Keratinocyte (primary cell): ENCODE results near the gene VPS35L. TPM values are rescaled to one million over a fixed set of nuclear protein-coding genes. Genes with fewer than 3 reads are reported as not detected.

Experiments
- DNase-seq: peaks from one replicate; pipeline ENCODE4 v3.0.0-alpha.2; 2011; ENCODE audit warnings: low read depth, missing footprints, low spot score
- FAIRE-seq: peaks from 2 replicates; lab custom pipeline; 2011; peaks lifted over from hg19 to GRCh38; lab: Jason Lieb, UNC
- H2AFZ ChIP-seq: 2 replicates; pipeline ENCODE4 v1.6.0; 2012; ENCODE audit warnings: low read length, control low read depth, inconsistent platforms; ENCODE audit not compliant: control insufficient read depth
- H3K27ac ChIP-seq: 2 replicates; pipeline ENCODE4 v1.5.1; 2011; ENCODE audit warnings: low read length; ENCODE audit not compliant: control insufficient read depth, insufficient read depth
- H3K27me3 ChIP-seq: 3 replicates; pipeline ENCODE4 v1.6.0; 2011; ENCODE audit warnings: low read length; ENCODE audit not compliant: control insufficient read depth, insufficient read depth; ENCODE audit errors: extremely low read depth
- H3K36me3 ChIP-seq, 2 experiments: 2 replicates in 1 of 2; 3 replicates in 1 of 2; pipeline ENCODE4 v1.5.1; 2011; ENCODE audit warnings: low read length in 2 of 2, mild to moderate bottlenecking in 1 of 2; ENCODE audit not compliant: control insufficient read depth in 2 of 2, insufficient read depth in 2 of 2; ENCODE audit errors: extremely low read depth in 1 of 2
- H3K4me1 ChIP-seq: 3 replicates; pipeline ENCODE4 v1.5.1; 2011; ENCODE audit warnings: low read length; ENCODE audit not compliant: control insufficient read depth, insufficient read depth; ENCODE audit errors: extremely low read depth
- H3K4me2 ChIP-seq: 3 replicates; pipeline ENCODE4 v1.6.0; 2011; ENCODE audit warnings: low read depth, low read length; ENCODE audit not compliant: control insufficient read depth, insufficient read depth; ENCODE audit errors: extremely low read depth
- H3K4me3 ChIP-seq, 3 experiments: fragments of 200-600 bp in 1 of 3; sonication (generic) in 1 of 3; 2 replicates in 2 of 3; 3 replicates in 1 of 3; pipeline ENCODE4 v1.5.1; 2011 to 2016; ENCODE audit warnings: low read length in 3 of 3, mild to moderate bottlenecking in 3 of 3, control low read depth in 2 of 3, inconsistent platforms in 1 of 3, low read depth in 1 of 3, mixed read lengths in 1 of 3, mixed run types in 1 of 3, moderate library complexity in 1 of 3; ENCODE audit not compliant: control insufficient read depth in 2 of 3, insufficient read depth in 2 of 3; ENCODE audit errors: extremely low read depth in 1 of 3
- H3K79me2 ChIP-seq: 2 replicates; pipeline ENCODE4 v1.6.0; 2012; ENCODE audit warnings: low read length; ENCODE audit not compliant: control insufficient read depth, insufficient read depth
- H3K9ac ChIP-seq: 3 replicates; pipeline ENCODE4 v1.6.0; 2011; ENCODE audit warnings: low read length; ENCODE audit not compliant: control insufficient read depth, insufficient read depth; ENCODE audit errors: extremely low read depth
- H3K9me1 ChIP-seq: 3 replicates; pipeline ENCODE4 v1.6.0; 2011; ENCODE audit warnings: low read length; ENCODE audit not compliant: control insufficient read depth, insufficient read depth; ENCODE audit errors: extremely low read depth
- H3K9me3 ChIP-seq: 2 replicates; pipeline ENCODE4 v1.5.1; 2012; ENCODE audit warnings: low read depth, low read length; ENCODE audit not compliant: control insufficient read depth
- H4K20me1 ChIP-seq: 3 replicates; pipeline ENCODE4 v1.6.0; 2011; ENCODE audit warnings: low read length; ENCODE audit not compliant: control insufficient read depth, insufficient read depth; ENCODE audit errors: extremely low read depth
- EZH2 ChIP-seq: IDR thresholded peaks from one replicate; pipeline ENCODE4 v1.6.1; 2012; ENCODE audit warnings: inconsistent platforms, mild to moderate bottlenecking, low read length, moderate library complexity
- dilution Hi-C: fragments of 300-500 bp; cut with MboI; formaldehyde crosslinking; loops from one replicate; pipeline ENCODE4 v1.7.0; 2020; ENCODE audit warnings: low sequenced_read_pairs; ENCODE audit not compliant: extremely low pct_ligation_motif_present
- polyA plus RNA-seq, 5 experiments: library from polyadenylated mRNA; depleted of rRNA in 3 of 5; stranded (reverse) in 3 of 5; stranded (forward) in 1 of 5; unstranded in 1 of 5; fragments of >200 nt; gene quantifications; 1 replicate in 1 of 5; 2 replicates in 3 of 5; 3 replicates in 1 of 5; pipeline versions ENCODE4 v1.2.1 to v1.2.3, GENCODE V29; 2011 to 2012; ENCODE audit warnings: missing spikeins in 2 of 5, low read depth in 1 of 5, low replicate concordance in 1 of 5
- TF ChIP-seq, protein P1 (sequence below), 3 experiments: IDR thresholded peaks in 1 of 3; conservative IDR thresholded peaks in 1 of 3; optimal IDR thresholded peaks in 1 of 3; 2 replicates in 2 of 3; 3 replicates in 1 of 3; pipeline versions ENCODE3 to v1.5.1; 2011; ENCODE audit warnings: low read length in 3 of 3, mild to moderate bottlenecking in 3 of 3, moderate library complexity in 2 of 3, control low read depth in 1 of 3, inconsistent platforms in 1 of 3; ENCODE audit not compliant: insufficient read depth in 2 of 3; ENCODE audit errors: extremely low read depth in 1 of 3

VPS35L gene
- polyA plus RNA-seq, 1 donor (not counting 4 experiments of a cell fraction or from before 2014, with no cell fraction given), result 22.1 TPM

DNA sequence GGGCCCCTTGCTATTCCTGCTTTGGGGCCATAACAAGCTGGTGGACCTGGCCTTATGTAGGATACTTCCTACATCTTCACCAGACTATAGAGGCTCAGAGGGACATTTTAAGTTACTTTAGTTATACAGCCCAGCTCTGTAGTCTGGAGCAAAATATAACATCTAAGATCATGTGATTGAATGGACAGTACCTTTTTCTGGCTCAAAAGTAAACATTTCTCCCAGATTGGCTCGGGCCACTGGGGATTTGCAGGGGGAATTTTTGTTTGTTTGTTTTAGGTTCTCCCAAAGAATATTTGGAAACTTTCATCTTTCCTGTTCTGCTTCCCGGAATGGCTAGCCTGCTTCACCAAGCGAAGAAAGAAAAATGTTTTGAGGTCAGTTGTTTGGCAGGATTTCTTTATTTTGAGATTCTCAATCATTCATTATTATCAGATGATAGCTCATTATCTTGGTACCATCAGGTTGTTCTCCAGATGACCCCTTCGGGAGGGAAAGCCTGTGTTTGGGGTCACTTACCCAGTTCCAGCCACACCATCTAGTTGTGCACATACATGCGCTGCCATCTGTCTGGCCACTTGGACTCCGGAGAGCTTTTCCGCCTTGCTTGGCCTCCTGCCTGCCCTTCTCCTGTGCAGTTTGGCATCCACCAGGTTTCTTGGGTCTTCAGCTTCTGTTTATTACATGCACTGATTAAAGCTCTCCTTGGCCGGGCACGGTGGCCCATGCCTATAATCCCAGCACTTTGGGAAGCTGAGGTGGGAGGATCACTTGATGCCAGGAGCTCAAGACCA is 179.8 kb downstream of the VPS35L start:
- dilution Hi-C loops, result no loop called here
- H3K9me1 ChIP-seq, result no peaks in the 10 kb centered on the region
- H3K79me2 ChIP-seq, result no peaks in the 10 kb centered on the region
- no peak for FAIRE-seq
- no peak for TF ChIP-seq EZH2
- TF ChIP-seq, protein P1, sequence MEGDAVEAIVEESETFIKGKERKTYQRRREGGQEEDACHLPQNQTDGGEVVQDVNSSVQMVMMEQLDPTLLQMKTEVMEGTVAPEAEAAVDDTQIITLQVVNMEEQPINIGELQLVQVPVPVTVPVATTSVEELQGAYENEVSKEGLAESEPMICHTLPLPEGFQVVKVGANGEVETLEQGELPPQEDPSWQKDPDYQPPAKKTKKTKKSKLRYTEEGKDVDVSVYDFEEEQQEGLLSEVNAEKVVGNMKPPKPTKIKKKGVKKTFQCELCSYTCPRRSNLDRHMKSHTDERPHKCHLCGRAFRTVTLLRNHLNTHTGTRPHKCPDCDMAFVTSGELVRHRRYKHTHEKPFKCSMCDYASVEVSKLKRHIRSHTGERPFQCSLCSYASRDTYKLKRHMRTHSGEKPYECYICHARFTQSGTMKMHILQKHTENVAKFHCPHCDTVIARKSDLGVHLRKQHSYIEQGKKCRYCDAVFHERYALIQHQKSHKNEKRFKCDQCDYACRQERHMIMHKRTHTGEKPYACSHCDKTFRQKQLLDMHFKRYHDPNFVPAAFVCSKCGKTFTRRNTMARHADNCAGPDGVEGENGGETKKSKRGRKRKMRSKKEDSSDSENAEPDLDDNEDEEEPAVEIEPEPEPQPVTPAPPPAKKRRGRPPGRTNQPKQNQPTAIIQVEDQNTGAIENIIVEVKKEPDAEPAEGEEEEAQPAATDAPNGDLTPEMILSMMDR (optimal IDR thresholded peaks at IDR 0.05 in 1 of 3, IDR thresholded peaks at IDR 0.05 in 1 of 3, conservative IDR thresholded peaks at IDR 0.05 in 1 of 3; ENCODE audit: extremely low read depth in 1 of 3, insufficient read depth in 2 of 3, low read length in 3 of 3), result no peak
- H3K4me2 ChIP-seq, result no peak overlapping the region
- no peaks in the 10 kb centered on the region for H3K9me3 ChIP-seq
- H3K4me3 ChIP-seq, result no peak overlapping the region
- no peak for DNase-seq
- H2AFZ ChIP-seq, result no peak overlapping the region
- no peak overlapping the region for H3K9ac ChIP-seq
- H3K4me1 ChIP-seq, result no peaks in the 10 kb centered on the region
- H3K36me3 ChIP-seq, result peaks cover 2 to 4% of the 10 kb centered on the region in 2 experiments
- no peak overlapping the region for H3K27ac ChIP-seq
- no peaks in the 10 kb centered on the region for H3K27me3 ChIP-seq
- no peaks in the 10 kb centered on the region for H4K20me1 ChIP-seq

DNA sequence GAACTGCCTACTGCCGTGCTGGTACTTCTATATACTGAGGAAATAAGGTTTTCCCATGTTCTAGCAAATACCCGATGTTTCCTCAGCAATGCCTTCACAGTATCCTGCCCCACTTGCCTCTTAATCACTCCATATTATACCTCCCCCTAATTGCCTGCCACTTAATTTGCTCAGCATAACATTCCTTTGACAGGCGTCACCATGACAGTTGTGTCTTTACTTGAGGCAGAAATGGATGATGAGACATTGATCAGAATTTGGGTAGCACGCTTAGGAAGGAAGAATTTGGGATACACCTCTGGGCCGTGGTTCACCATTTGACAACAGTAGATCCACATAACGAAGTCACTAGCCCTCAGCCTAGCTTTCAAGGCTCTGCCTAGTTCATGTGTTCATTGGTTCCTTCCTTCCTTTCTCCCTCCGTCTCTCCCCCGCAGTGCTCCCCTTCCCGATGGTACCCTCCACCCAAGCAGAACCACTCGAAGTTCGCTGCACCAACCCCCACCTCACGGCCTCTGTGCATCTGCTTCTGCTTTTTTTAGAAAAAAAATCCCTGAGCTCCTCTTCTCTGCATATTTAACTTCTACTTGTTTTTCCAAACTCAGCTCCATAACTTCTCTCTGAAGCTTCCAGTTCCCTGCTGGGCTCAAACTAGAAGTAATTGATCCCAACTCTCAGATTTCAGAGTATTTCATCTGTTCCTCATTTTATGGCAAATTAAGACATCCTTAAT is 182.0 kb downstream of the VPS35L start:
- no peak for TF ChIP-seq EZH2
- TF ChIP-seq, protein P1 (optimal IDR thresholded peaks at IDR 0.05 in 1 of 3, IDR thresholded peaks at IDR 0.05 in 1 of 3, conservative IDR thresholded peaks at IDR 0.05 in 1 of 3; ENCODE audit: extremely low read depth in 1 of 3, insufficient read depth in 2 of 3, low read length in 3 of 3), result no peak
- dilution Hi-C loops, result no loop called here
- Histone ChIP-seq H3K9me1 (no peaks in the 10 kb centered on the region), H3K9ac (no peak overlapping the region), H3K4me1 (no peaks in the 10 kb centered on the region), H3K4me2 (no peak overlapping the region), H3K36me3 (peaks cover 2 to 4% of the 10 kb centered on the region in 2 experiments), H3K27ac (no peak overlapping the region), H3K9me3 (no peaks in the 10 kb centered on the region), H3K27me3 (no peaks in the 10 kb centered on the region), H4K20me1 (no peaks in the 10 kb centered on the region), H3K4me3 (no peak overlapping the region), H2AFZ (no peak overlapping the region), H3K79me2 (no peaks in the 10 kb centered on the region)
- FAIRE-seq, result no peak
- no peak for DNase-seq
